CD4-positive, alpha-beta T cell treated with Interferon gamma for 1 hour (primary cell): ENCODE data around the gene IGFBP4.

Source experiments
- DNase-seq: peaks from one replicate; pipeline ENCODE4 v3.0.0-alpha.2; 2020

Gene IGFBP4

GRCh38 chr17:40457369-40457768, 14.1 kb downstream of the IGFBP4 start:
- no peak for DNase-seq

- DNase-seq = no peak
Observed at GRCh38 chr17:40457964-40458791, 14.9 kb downstream of the IGFBP4 start.

DNA sequence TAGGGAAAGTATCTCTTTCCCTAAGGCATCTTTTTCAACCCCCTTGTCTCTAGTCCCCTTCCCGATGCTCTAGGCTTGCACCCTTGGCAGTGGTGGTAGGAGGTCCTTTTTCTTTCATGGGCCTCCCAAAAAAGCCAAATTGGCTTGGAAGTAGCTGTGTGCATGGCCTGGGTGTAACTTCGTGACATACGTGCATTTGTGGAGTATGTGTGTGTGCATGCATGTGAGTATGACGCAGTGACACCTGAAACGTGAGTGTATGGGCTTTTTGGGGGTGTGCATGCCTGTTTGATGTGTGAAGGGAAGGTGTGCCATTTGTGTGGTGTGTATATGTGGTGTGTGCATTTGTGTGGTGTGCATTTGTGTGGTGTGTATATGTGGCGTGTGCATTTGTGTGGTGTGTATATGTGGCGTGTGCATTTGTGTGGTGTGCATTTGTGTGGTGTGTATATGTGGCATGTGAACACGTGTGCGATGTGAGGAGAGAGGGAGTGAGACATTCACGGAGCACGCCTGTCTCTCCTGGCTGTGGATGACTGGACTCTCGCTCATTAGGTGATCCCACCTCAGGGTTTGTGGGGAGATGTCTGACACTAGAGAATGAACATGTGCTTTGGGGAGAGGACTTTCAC, 15.7 kb downstream of the IGFBP4 start:
- no peak for DNase-seq

- no peak for DNase-seq
Observed at GRCh38 chr17:40459636-40460603, 16.7 kb downstream of the IGFBP4 start.

DNA sequence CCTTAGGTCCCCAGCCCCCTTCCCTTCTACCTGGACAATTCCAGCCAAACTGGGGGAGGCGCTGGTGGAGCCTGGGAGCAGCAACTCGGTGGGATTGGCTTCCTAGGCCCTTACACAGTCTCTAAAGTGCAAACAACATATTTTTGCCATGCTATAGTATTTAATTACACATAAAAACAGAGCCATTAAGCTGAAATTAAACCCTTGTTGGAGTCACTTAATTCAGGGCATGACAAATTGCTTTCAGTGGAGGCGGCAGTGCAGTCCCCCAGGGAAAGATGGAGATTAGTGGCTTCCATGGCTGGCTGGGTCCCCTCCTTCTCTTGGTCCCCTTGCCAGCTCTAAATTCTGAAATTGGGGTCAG, 17.3 kb downstream of the IGFBP4 start:
- DNase-seq = no peak

DNA sequence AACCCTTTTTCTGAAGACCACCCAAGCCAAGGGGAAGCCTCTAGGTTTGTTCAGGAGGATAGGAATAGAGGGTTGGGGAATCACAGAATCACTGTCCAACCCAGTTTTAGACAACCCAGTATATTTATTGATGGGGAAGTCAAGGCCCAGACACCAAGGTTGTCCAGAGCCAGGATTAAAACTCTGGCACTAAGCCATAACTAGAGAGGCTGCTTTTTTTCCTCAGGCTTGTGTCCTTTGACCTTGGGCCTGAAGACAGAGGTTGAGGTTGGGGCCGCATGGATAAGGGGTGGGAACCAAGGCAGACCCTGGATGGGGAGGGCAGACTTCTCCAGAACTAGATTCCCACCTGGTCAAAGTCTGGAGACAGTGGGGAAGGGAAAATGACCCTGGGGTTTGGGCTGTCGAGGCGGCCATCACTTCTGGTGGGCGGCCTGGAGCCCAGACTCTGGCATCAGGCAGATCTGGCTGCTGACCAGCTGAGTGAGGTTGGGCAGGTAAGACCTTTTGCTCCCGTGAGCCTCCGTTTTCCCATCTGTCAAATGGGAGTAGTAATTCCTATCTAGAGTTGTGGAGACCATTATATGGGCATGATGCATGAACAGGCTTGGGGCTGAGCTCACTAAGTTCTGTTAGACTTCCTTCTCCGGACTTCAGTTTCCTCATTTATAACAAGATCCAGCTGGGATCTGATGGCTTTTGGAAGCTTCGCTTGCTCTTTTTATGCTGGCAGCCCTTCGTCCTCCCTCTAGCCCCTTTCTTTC, 17.9 kb downstream of the IGFBP4 start:
- DNase-seq = no peak

GRCh38 chr17:40461732-40462342, 18.6 kb downstream of the IGFBP4 start:
- DNase-seq = no peak

DNA sequence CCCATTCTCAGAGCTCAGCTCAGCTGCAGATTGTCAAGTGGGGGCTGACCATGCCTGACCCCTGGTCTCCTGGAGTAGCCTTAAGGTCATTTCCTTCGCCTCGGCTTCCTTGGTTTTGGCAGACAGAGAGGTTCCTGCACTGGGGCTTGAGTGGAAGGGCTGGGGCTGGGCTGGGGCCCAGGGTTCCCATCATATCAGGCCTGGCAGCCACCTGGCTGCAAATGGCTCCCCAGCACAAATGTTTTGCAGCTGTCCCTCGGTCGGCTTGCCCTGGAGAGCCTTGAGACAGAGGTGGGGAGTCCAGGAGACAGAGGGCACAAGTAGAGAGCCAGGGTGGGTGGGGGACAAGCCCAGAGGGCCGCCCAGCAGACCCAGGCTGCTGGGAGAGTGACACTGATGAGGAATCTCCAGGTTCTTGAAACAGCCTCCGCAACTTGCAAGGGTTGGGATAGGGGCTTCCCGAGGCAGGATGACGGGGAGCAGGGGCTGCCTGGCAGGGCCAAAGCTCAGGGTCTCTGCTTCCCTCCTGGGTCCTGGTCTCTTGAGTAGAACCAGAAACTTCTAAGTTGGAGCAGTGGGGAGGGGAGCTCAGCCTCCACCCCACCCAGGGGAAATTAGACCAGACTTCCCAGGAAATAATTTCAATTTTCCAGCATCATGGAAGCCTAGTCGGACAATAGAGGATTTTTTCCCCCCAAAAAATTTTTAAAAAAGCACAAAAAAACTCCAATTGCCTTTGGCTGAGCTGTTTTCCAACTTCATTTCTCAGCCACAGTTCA, 19.3 kb downstream of the IGFBP4 start:
- DNase-seq = no peak

- DNase-seq = no peak
Observed at GRCh38 chr17:40463122-40463550, 19.9 kb downstream of the IGFBP4 start.

DNA sequence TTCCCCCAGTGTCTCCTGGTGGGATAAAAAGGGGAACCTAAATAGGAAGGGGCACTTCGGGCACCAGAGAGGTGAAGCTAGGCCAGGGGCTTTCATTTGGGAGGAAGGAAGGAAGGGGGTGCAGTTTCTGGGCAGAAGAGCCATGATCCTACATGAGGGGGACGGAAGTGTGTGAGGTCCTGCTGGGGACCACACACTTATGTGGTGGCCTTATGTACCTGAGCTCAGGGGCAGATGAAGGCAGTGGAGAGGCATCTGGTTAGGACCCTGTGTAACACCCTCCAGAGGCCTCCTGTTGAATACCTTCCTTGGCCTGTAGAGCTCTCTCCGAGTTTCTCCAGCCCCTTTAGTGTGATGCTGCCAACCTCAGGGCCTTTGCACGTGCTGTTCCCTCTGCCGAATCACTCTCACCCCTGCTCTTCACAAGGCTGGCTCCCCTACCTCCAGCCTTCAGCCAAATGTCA, 21.2 kb downstream of the IGFBP4 start:
- no peak for DNase-seq

GRCh38 chr17:40466298-40466971, 23.2 kb downstream of the IGFBP4 start:
- no peak for DNase-seq

- DNase-seq = no peak
Observed at GRCh38 chr17:40467281-40467867, 24.1 kb downstream of the IGFBP4 start.

DNA sequence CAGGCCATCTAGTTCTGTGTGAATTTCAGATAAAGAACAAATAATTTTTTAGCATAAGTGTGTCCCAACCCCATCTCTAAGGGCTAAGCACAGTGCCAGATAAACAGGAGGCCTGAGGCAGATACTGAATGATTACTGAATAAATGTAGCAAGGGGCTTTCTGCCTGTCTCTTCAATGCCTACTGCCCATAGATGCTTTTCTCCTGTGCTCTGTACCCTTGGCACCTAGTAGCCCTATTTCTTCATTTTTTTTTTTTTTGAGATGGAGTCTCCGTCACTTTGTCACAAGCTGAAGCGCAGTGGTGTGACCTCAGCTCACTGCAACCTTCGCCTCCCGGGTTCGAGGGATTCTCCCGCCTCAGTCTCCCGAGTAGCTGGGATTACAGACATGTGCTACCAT, 25.3 kb downstream of the IGFBP4 start:
- no peak for DNase-seq

GRCh38 chr17:40469805-40470675, 26.8 kb downstream of the IGFBP4 start:
- no peak for DNase-seq

GRCh38 chr17:40470932-40471828, 27.9 kb downstream of the IGFBP4 start:
- no peak for DNase-seq

GRCh38 chr17:40471846-40472732, 28.8 kb downstream of the IGFBP4 start:
- DNase-seq = no peak
